ENCODE data around the gene IPP. TPM values are rescaled to one million over a fixed set of nuclear protein-coding genes. Genes with fewer than 3 reads are reported as not detected.

The IPP gene
- 16.5 TPM for total RNA-seq

GRCh38 chr1:45750298-45751038 lies at the start of gene IPP:
Gene IPP, minus strand, starts transcription at chr1:45750653. Its CDS starts 4,242 bp downstream, at chr1:45746411.

DNA sequence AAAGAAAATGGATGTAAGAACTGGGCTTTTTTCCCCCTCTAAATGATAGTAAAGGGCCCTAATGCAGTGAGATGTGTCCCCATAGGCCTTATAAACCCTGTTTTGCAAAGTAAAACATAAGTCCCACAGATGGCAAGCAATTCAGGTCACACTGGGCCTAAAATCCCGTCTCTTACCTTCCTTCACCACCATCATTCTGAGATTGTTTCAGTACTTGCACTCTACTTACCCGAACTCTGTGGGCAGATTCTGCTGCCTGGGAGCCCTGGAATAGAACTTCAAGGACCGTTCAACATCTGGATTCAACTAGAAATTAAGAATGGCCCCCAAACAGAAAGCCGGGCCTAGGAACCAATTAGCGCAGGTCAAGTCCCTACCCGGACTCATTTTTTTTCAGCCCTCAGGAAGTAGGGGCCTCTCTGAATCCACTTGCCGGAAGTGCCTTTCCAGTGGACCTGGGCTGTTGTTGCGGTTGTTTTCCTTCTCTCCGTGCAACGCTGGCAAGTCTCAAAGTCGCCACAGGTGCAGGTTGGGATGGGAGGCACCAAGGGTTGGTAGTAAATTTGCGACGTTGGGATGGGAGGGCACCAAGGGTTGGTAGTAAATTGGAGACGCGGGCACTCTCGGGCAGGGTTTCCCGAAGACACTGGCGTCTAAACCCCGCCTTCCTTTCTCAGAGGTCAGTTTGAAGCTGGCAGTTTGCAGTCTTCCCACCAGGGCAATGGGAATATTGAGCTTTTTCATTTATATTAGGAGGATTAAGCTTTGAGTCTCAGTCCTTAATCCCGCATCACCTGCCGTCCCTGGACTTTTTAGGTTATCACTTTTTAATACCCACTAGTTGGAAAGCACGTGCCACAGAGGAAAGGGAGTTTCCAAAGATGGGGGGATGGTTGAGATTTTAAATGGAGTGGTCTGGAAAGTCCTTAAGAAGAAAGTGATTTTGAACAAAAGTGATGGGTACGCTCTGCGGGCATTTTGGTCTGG lies 62.4 kb downstream of the IPP start, which contains the start of gene TMEM69:
TSS of gene TMEM69 (plus strand) at position 428 of the 987 bp plus-strand sequence. CDS start 2,888 bp downstream, outside the sequence.

DNA sequence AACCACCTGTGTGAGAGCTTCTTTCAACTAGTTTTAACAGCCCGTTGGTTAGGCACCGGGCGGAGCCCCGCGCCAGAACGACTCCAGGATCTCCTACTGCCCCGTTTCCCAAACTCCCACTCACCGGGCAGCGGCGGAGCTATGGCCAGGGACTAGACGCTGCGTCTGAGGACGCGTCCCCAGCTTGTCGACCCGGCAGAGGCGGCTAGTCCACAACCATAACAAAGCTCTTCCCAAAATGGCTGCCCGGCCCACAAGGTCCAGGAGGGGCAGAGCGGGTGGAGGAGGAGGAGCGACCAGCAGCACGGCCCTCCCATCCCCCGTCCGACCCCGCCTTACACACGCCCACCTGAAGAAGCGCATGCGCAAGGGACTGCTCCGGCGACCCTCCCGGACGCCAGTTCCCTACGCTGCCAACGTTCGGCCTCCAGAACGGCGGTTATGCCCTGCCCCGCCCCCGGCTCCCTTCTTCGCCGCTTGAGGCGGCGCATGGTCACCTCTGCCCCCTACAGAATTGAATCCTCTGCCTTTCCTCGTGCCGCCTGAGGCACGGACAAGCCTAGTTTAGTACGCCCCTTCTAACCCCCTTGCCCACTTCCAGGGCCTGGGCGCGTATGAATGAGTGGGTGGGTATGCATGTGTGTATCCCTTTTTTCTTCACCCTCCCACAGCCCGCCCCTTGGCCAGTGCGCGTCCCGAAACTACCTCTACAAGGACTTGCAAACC lies 64.0 kb downstream of the IPP start, which contains the start of gene GPBP1L1:
TSS of gene GPBP1L1 (minus strand) at position 246 of the 726 bp plus-strand sequence. CDS start 27,446 bp downstream, outside the sequence.

Other genes with a start within 250 kb of the IPP start
- 185 TPM for gene PRDX1, start 228.8 kb downstream of the IPP start, total RNA-seq
- 95.3 TPM for gene AKR1A1, start 199.8 kb downstream of the IPP start, total RNA-seq
- gene NASP, start 166.6 kb downstream of the IPP start, total RNA-seq: 97.0 TPM
- gene CCDC17, start 126.6 kb downstream of the IPP start, total RNA-seq: 0.99 TPM
- 111 TPM for gene GPBP1L1, start 64.1 kb downstream of the IPP start, total RNA-seq
- gene TMEM69, start 62.5 kb downstream of the IPP start, total RNA-seq: 22.2 TPM
- 50.3 TPM for gene MAST2, start 53.0 kb upstream of the IPP start, total RNA-seq